ENCODE data around the gene ABI1.
"Not testable (repeated sequence)": the region's sequence is repeated elsewhere in the genome, so short reads cannot be mapped to it uniquely, and the experiment has no call there.

ABI1 gene

GRCh38 chr10:26804418-26805393 is 56.1 kb downstream of the ABI1 start:
- DNase-seq (ENCODE audit: low read depth in 2 of 2), result no peak

- no peak for DNase-seq (ENCODE audit: low read depth in 2 of 2)
These were observed 56.9 kb downstream of the ABI1 start for GRCh38 chr10:26803849-26804248.

- no peak for DNase-seq (ENCODE audit: low read depth in 2 of 2)
These were observed 58.2 kb downstream of the ABI1 start for GRCh38 chr10:26802527-26802926.

GRCh38 chr10:26801831-26802230 is 58.9 kb downstream of the ABI1 start:
- no peak for DNase-seq (ENCODE audit: low read depth in 2 of 2)

GRCh38 chr10:26801274-26801673 is 59.5 kb downstream of the ABI1 start:
- DNase-seq (ENCODE audit: low read depth in 2 of 2), result no peak

GRCh38 chr10:26800468-26800867 is 60.3 kb downstream of the ABI1 start:
- DNase-seq (ENCODE audit: low read depth in 2 of 2), result no peak

GRCh38 chr10:26799342-26799741 is 61.4 kb downstream of the ABI1 start:
- DNase-seq (ENCODE audit: low read depth in 2 of 2), result no peak

- DNase-seq (ENCODE audit: low read depth in 2 of 2), result no peak
These were observed 62.5 kb downstream of the ABI1 start for GRCh38 chr10:26798298-26798697.

- no peak for DNase-seq (ENCODE audit: low read depth in 2 of 2)
These were observed 63.4 kb downstream of the ABI1 start for GRCh38 chr10:26797340-26797739.

- DNase-seq (ENCODE audit: low read depth in 2 of 2), result no peak
These were observed 67.8 kb downstream of the ABI1 start for GRCh38 chr10:26792758-26793495.

- DNase-seq (ENCODE audit: low read depth in 2 of 2), result no peak
These were observed 70.3 kb downstream of the ABI1 start for GRCh38 chr10:26790221-26790995.

GRCh38 chr10:26789779-26790178 is 71.0 kb downstream of the ABI1 start:
- not testable (repeated sequence) for DNase-seq (ENCODE audit: low read depth in 2 of 2)

- no peak for DNase-seq (ENCODE audit: low read depth in 2 of 2)
These were observed 73.4 kb downstream of the ABI1 start for GRCh38 chr10:26787362-26787761.

GRCh38 chr10:26781797-26782196 is 79.0 kb downstream of the ABI1 start:
- no peak for DNase-seq (ENCODE audit: low read depth in 2 of 2)

GRCh38 chr10:26780793-26781601 is 79.8 kb downstream of the ABI1 start:
- no peak for DNase-seq (ENCODE audit: low read depth in 2 of 2)

- DNase-seq (ENCODE audit: low read depth in 2 of 2), result no peak
These were observed 80.5 kb downstream of the ABI1 start for GRCh38 chr10:26780106-26780792.

- DNase-seq (ENCODE audit: low read depth in 2 of 2), result no peak
These were observed 81.4 kb downstream of the ABI1 start for GRCh38 chr10:26779176-26779860.

- no peak for DNase-seq (ENCODE audit: low read depth in 2 of 2)
These were observed 83.1 kb downstream of the ABI1 start for GRCh38 chr10:26777686-26778085.

- no peak for DNase-seq (ENCODE audit: low read depth in 2 of 2)
These were observed 84.5 kb downstream of the ABI1 start for GRCh38 chr10:26776258-26776657.

- no peak for DNase-seq (ENCODE audit: low read depth in 2 of 2)
These were observed 87.1 kb downstream of the ABI1 start for GRCh38 chr10:26773633-26774032.
